Right lobe of liver (tissue), 4 donors: Measurements from ENCODE around the gene ARID5B.

ENCODE experiments used
- POLR2A ChIP-seq: fragments of 450-650 bp; IDR thresholded peaks from one replicate; pipeline ENCODE4 v1.6.1; 2017; ENCODE audit warnings: antibody characterized with exemption, mild to moderate bottlenecking
- TF ChIP-seq, protein P1 (sequence below), 4 donors: fragments of 200-600 bp in 3 of 4; fragments of 450-650 bp in 1 of 4; IDR thresholded peaks; one replicate each; pipeline versions ENCODE4 v1.5.1 to v1.8.0; 2016 to 2022; ENCODE audit warnings: antibody characterized with exemption in 4 of 4, mild to moderate bottlenecking in 2 of 4
- donor health status: DM: no; HTN: no; CAD: no.
- donor health status: DM: no; HTN: no; CAD: no.
- donor health status: DM: no; HTN: yes; CAD: no.

DNA sequence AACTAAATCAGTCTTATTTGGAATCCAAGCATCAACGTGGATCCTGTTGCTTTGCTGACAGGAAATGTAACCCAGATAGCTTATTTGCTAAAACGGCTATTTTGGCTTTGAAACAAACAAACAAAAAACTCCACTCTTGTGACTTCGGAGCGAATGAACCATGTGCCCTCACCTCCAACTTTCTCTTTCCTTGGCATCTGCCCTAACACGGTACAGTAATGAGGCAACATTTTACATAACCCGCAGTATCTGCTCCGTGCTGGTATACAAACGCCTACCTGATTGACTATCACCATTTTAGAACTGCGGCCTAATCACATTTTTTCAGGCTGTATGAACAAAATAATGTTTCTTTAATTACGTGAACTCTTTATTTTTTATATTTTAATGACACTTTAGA, 37.5 kb upstream of the ARID5B start:
- no peak for TF ChIP-seq POLR2A
- TF ChIP-seq, protein P1, sequence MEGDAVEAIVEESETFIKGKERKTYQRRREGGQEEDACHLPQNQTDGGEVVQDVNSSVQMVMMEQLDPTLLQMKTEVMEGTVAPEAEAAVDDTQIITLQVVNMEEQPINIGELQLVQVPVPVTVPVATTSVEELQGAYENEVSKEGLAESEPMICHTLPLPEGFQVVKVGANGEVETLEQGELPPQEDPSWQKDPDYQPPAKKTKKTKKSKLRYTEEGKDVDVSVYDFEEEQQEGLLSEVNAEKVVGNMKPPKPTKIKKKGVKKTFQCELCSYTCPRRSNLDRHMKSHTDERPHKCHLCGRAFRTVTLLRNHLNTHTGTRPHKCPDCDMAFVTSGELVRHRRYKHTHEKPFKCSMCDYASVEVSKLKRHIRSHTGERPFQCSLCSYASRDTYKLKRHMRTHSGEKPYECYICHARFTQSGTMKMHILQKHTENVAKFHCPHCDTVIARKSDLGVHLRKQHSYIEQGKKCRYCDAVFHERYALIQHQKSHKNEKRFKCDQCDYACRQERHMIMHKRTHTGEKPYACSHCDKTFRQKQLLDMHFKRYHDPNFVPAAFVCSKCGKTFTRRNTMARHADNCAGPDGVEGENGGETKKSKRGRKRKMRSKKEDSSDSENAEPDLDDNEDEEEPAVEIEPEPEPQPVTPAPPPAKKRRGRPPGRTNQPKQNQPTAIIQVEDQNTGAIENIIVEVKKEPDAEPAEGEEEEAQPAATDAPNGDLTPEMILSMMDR (IDR thresholded peaks at IDR 0.05), result no peak
